IPS-18c (cell line): Measurements from ENCODE around the gene FMNL2.

Source experiments
- H3K4me3 ChIP-seq: 2 replicates; pipeline ENCODE4 v1.7.0; 2013; ENCODE audit warnings: low read depth, mild to moderate bottlenecking, low read length, moderate library complexity; ENCODE audit not compliant: insufficient read depth
- H3K9me3 ChIP-seq: one replicate; pipeline ENCODE4 v1.6.1; 2013; ENCODE audit warnings: mild to moderate bottlenecking, low read length, moderate library complexity; ENCODE audit not compliant: control insufficient read depth, insufficient read depth

The FMNL2 gene

DNA sequence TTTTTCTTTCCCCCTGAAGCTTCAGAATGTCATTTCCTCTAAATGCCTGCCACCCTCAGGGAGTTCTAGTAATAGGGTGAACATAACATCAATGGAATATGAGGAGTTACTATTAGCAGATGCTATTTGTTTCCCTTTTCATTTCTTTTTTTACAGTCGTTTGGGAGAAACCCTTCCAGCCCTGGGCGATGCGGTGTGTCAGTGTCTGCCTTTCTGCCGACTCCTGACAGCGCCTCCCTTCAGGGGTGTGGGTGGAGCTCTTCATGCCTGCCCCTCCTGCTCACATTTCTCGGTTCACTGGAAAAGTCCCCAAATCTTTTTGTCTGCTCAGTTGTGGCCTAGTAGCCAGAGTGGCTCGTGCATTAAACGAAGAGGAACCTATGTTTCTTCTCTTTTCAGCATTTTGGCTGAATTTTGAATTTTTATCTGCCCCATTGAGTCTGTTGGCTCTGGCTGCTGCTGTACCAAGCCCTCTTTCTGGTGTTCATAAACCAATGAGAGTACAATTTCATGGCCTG is 72.3 kb downstream of the FMNL2 start:
- H3K4me3 ChIP-seq: no peak overlapping the region

DNA sequence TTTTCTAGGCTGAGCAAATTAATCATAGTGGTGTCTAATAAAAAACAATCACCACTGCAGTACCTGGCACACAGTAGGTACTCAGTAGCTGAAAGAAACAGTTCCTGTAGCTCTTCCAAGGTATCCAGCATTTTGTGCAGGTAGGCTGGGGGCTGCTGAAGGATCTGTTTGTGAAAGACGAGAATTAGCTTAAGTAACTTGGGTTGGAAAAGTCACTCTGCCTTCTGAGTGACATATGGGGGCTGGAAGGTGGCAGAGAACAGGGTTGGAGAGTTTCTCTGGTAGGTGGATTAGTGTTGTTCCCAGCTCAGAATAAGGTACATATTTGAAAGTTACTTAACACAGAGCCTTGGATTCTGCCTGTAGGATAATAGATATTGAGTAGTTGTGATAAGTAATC is 72.8 kb downstream of the FMNL2 start:
- Histone ChIP-seq H3K9me3 (no peaks in the 10 kb centered on the region), H3K4me3 (no peak overlapping the region)

More for the DNA sequence above, 72.3 kb downstream of the FMNL2 start:
- no peaks in the 10 kb centered on the region for H3K9me3 ChIP-seq

DNA sequence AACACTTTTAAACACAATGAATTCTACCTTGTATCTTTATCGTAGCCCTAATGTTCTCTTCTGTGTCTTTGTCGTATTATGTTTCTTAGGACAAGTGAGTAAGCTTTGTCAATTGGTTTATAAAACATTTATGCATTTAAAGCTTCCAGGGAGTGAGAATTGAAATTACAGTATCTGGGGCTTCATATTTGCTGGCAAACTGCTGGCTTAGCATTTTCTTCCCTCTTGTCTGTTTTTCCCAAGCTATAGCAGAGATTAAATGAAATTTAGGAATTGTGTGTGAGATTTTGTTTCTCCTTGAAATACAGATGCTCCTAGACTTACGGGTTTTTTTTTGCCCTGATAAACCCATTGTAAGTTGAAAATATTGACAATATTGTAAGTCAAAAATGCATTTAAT is 73.3 kb downstream of the FMNL2 start:
- no peak overlapping the region for H3K4me3 ChIP-seq
- H3K9me3 ChIP-seq: no peaks in the 10 kb centered on the region

GRCh38 chr2:152409386-152410164 is 74.6 kb downstream of the FMNL2 start:
- H3K4me3 ChIP-seq: no peak overlapping the region
- no peaks in the 10 kb centered on the region for H3K9me3 ChIP-seq

DNA sequence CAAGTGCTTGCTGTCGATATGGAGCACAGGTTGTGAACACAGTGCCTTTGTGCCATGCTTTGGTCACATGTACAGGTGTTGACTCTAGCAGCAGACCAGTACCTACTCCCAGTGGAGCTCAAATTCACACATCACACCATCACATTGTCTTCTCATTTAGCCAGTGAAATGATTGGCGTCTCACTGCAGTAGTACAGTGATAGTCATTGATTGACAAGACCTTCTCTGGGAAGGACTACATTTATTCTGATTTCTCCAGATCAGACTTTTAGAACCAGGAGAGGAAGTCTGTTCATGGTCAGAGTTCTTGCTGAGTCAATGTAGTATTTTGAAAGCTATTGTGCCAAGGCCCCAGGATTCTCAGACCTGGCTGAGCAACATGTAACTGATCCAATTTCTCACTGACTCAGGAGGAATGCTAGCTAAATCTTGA is 75.2 kb downstream of the FMNL2 start:
- Histone ChIP-seq H3K4me3 (no peak overlapping the region), H3K9me3 (no peaks in the 10 kb centered on the region)

- H3K4me3 ChIP-seq: no peak overlapping the region
- no peaks in the 10 kb centered on the region for H3K9me3 ChIP-seq
Measured at GRCh38 chr2:152411154-152411553, 76.2 kb downstream of the FMNL2 start.

DNA sequence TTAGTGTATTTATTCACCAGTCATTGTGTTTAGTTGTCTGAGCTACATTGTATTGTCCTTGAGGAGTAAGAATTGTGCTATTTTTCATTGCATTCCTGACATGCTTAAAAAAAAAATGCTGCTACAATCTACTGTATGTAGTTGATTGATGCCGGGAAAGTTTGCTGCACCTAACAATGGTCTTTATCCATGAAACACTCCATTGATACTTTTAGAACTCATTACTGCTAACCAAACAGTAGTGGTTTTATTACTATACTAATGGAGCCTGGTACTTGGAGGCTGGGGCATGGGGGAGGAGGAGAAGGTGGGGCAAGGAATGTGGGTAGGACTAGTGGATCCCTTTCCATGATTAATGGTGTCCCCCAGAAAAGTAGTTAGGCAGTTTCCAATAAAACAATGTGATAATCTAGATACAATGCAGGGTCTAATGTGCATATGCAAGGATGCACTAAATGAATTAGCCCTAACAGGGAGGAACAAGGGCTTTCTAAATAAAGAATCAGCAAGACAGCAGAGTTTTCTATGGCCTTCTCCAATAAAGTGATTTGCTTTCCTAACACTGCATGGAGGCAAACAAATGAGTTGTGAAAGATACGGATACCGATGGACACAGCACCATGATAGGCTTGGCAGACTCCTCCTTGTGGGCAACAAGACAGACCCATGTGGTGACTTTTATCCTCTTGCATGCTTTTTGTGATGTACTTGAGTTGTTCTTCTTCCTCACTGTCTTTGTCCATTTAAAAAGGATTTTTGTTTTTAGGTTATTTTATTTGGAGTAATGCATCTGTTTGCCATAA is 78.5 kb downstream of the FMNL2 start:
- H3K9me3 ChIP-seq: no peaks in the 10 kb centered on the region
- H3K4me3 ChIP-seq: no peak overlapping the region

- no peak overlapping the region for H3K4me3 ChIP-seq
Measured at GRCh38 chr2:152415231-152415642, 80.3 kb downstream of the FMNL2 start.

GRCh38 chr2:152415796-152416195 is 80.8 kb downstream of the FMNL2 start:
- no peaks in the 10 kb centered on the region for H3K9me3 ChIP-seq
- H3K4me3 ChIP-seq: no peak overlapping the region

More at GRCh38 chr2:152415231-152415642, 80.3 kb downstream of the FMNL2 start:
- H3K9me3 ChIP-seq: no peaks in the 10 kb centered on the region

- H3K4me3 ChIP-seq: no peak overlapping the region
- H3K9me3 ChIP-seq: no peaks in the 10 kb centered on the region
Measured at GRCh38 chr2:152418688-152419087, 83.7 kb downstream of the FMNL2 start.

GRCh38 chr2:152419944-152420343 is 85.0 kb downstream of the FMNL2 start:
- no peaks in the 10 kb centered on the region for H3K9me3 ChIP-seq
- no peak overlapping the region for H3K4me3 ChIP-seq

DNA sequence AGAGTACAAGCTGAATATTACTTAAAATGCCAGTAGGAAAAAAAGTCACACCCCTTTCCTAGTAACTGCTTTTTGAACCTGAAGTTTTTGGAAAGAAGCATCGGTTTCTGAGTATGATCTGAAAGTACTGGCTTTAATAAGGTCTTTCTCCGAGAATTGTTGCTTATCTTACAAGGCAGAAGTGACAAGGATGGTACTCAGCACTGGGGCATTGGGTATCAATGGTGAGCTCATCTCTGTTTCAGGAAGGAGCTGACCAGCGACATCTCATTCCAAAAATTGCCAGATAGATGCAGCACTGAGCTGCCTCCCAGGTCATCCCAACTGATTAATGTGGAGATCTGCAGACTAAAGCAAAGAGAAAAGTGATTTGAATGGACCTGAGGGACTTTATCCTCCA is 85.4 kb downstream of the FMNL2 start:
- Histone ChIP-seq H3K9me3 (no peaks in the 10 kb centered on the region), H3K4me3 (no peak overlapping the region)

- Histone ChIP-seq H3K4me3 (no peak overlapping the region), H3K9me3 (no peaks in the 10 kb centered on the region)
Measured at GRCh38 chr2:152420936-152421335, 86.0 kb downstream of the FMNL2 start.

- Histone ChIP-seq H3K9me3 (no peaks in the 10 kb centered on the region), H3K4me3 (no peak overlapping the region)
Measured at GRCh38 chr2:152421521-152422370, 86.8 kb downstream of the FMNL2 start.

DNA sequence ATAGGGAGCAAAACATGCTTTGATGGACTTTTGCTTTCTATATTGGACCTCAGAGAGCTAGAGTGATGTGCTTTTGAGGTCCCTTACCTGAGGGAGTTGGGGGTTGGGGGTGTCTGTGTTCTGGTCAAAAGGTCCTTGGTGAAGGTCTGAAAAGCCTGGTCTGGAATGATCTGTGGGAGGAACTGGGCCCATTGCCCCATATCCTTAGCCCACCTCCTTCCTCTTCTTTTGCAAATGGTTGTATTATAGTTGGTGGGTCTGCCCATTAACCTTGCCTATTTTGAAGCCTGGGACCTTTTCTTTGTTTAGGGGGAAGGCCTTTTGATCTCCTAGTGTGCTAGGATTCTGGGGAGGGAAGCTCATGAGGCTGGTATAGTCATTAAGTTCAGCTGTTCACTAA is 88.7 kb downstream of the FMNL2 start:
- no peak overlapping the region for H3K4me3 ChIP-seq
- H3K9me3 ChIP-seq: no peaks in the 10 kb centered on the region

DNA sequence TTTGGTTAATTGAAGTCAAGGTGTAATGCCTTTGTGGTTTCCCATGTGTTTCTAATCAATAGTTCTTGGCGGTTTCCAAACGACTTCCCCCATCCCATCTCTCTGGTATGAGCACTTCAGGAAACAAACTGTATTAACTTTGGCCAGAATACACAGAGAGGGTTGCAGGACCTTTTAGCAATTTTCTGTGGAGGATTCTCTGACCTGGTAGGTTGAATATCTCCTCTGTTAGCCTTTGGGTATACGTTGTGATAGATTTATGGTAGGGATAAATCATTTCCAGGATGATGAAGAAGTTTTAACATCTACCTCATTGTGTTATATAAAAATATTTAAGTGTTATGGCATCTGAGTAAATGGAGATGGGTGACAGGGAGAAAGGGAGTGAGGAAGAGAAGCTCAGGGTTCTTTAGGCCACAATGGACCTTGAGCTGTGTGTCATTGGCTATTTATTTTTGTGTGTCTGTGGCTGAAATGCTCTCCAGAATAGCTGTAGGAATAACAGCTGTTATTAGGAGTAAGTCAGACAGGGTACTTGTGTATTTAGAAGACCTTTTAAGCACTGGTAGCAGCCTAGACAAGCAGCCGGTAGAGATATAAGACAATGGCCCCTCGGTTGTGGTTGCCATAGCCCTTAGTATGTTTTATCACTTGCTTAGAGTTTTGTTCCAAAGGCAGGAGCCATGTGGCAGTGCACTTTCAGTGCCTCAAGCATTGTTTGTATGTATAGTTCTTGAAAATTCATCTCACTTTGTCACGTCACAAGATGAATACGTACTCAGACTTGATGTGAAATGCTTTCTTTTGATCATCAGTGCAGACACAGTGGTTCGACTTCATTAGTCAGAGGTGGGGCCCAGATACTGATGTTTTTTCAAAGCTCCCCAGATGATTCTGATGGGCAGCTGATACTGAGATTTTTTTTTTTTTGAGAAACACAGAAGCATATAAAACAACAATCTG is 91.1 kb downstream of the FMNL2 start:
- H3K9me3 ChIP-seq: no peaks in the 10 kb centered on the region

More for the DNA sequence above, 91.1 kb downstream of the FMNL2 start:
- no peak overlapping the region for H3K4me3 ChIP-seq
